ENCODE results near the gene TCFL5. TPM values are rescaled to one million over a fixed set of nuclear protein-coding genes. Genes with fewer than 3 reads are reported as not detected.

Gene TCFL5
- total and polyA plus RNA-seq, 4 donors: 4.5 to 10.7 (median 4.7) TPM

GRCh38 chr20:62837790-62838127, 23.9 kb downstream of the TCFL5 start:
- Histone ChIP-seq H3K27me3 (ENCODE audit: control insufficient read depth in 1 of 2, insufficient read depth in 2 of 2, low read length in 1 of 2) (no peaks in the 10 kb centered on the region), H3K4me1 (ENCODE audit: control insufficient read depth in 1 of 2, insufficient read depth in 2 of 2, low read length in 2 of 2) (no peaks in the 10 kb centered on the region), H3K9me3 (ENCODE audit: control insufficient read depth, low read length) (no peaks in the 10 kb centered on the region), H3K4me3 (ENCODE audit: low read length in 2 of 2) (no peak overlapping the region), H3K36me3 (ENCODE audit: control insufficient read depth in 1 of 2, insufficient read depth in 2 of 2, low read length in 1 of 2) (no peaks in the 10 kb centered on the region), H3K27ac (ENCODE audit: low read depth in 1 of 2, low read length in 2 of 2) (no peak overlapping the region)
- intact Hi-C loops (cut with DNase I): no loop called here
- DNase-seq (no peak), ATAC-seq (ENCODE audit: low FRiP score) (no peak)
- WGBS, 2 donors: 90% methylated on average over 8 of the region's 8 CpGs

GRCh38 chr20:62836967-62837490, 24.6 kb downstream of the TCFL5 start:
- no peaks in the 10 kb centered on the region for H3K4me1 ChIP-seq (ENCODE audit: control insufficient read depth in 1 of 2, insufficient read depth in 2 of 2, low read length in 2 of 2)
- ATAC-seq (ENCODE audit: low FRiP score) (no peak), DNase-seq (peak in 1 of 2 donors; percentile 35)
- H3K4me3 ChIP-seq (ENCODE audit: low read length in 2 of 2): no peak overlapping the region
- H3K27ac ChIP-seq (ENCODE audit: low read depth in 1 of 2, low read length in 2 of 2): no peak overlapping the region
- H3K9me3 ChIP-seq (ENCODE audit: control insufficient read depth, low read length): no peaks in the 10 kb centered on the region
- intact Hi-C loops (cut with DNase I): no loop called here
- H3K27me3 ChIP-seq (ENCODE audit: control insufficient read depth in 1 of 2, insufficient read depth in 2 of 2, low read length in 1 of 2): no peaks in the 10 kb centered on the region
- H3K36me3 ChIP-seq (ENCODE audit: control insufficient read depth in 1 of 2, insufficient read depth in 2 of 2, low read length in 1 of 2): no peaks in the 10 kb centered on the region
- 87 to 89% methylated on average over 19 of the region's 19 CpGs for WGBS, 2 donors

DNA sequence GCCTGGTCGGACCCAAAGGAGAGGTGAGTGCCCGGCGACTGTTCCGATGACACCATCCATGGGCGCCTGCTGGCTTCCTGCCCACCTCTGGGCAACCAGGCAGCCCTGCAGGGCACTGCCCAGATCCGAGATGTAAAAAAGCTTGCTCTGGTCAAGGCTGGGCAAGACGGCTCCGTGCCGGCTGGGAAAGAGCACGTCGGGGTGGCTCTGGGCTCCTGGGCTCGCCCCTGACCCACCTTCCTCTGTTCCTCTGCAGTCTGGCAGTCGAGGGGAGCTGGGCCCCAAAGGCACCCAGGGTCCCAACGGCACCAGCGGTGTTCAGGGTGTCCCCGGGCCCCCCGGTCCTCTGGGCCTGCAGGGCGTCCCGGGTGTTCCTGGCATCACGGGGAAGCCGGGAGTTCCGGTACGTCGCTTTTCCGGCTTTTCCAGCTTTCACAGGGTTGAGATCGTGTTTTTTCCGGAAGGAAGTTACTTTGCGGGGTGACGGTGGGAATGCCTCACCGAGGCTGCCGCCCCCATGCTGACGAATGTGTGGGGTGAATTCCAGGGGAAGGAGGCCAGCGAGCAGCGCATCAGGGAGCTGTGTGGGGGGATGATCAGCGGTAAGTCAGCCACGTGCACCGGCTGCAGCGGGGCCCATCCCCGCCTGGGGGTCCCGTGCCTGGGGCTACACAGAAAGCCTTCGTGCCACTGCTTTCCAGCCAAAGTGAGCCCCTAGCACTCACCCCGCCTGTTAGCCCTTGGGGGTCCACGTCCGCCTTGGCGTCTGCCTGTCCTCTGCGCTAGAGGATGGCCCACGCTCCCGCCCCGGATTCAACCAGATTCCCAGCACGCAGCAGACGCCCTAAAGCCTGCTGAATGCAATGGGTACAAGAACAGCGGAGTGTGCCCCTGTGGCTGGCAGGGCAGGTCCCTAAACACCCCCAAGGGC, 25.4 kb downstream of the TCFL5 start:
- DNase-seq (peak in 1 of 2 donors; percentile 65), ATAC-seq (ENCODE audit: low FRiP score) (peak; percentile 5)
- intact Hi-C loops (cut with DNase I): no loop called here
- Histone ChIP-seq H3K4me1 (ENCODE audit: control insufficient read depth in 1 of 2, insufficient read depth in 2 of 2, low read length in 2 of 2) (no peaks in the 10 kb centered on the region), H3K36me3 (ENCODE audit: control insufficient read depth in 1 of 2, insufficient read depth in 2 of 2, low read length in 1 of 2) (no peaks in the 10 kb centered on the region), H3K27ac (ENCODE audit: low read depth in 1 of 2, low read length in 2 of 2) (no peak overlapping the region), H3K9me3 (ENCODE audit: control insufficient read depth, low read length) (no peaks in the 10 kb centered on the region), H3K4me3 (ENCODE audit: low read length in 2 of 2) (no peak overlapping the region), H3K27me3 (ENCODE audit: control insufficient read depth in 1 of 2, insufficient read depth in 2 of 2, low read length in 1 of 2) (no peaks in the 10 kb centered on the region)
- WGBS, 2 donors: 75 to 76% methylated on average over 51 to 52 of the region's 52 CpGs

- H3K27ac ChIP-seq (ENCODE audit: low read depth in 1 of 2, low read length in 2 of 2): no peak overlapping the region
- 81 to 86% methylated on average over 24 of the region's 24 CpGs for WGBS, 2 donors
- intact Hi-C loops (cut with DNase I): no loop called here
These were observed 26.5 kb downstream of the TCFL5 start for GRCh38 chr20:62834967-62835730.

GRCh38 chr20:62832951-62833391, 28.7 kb downstream of the TCFL5 start:
- H3K9me3 ChIP-seq (ENCODE audit: control insufficient read depth, low read length): no peaks in the 10 kb centered on the region
- no peak overlapping the region for H3K4me3 ChIP-seq (ENCODE audit: low read length in 2 of 2)
- no peak overlapping the region for H3K27ac ChIP-seq (ENCODE audit: low read depth in 1 of 2, low read length in 2 of 2)
- DNase-seq: peak in 1 of 2 donors; percentile 50
- H3K27me3 ChIP-seq (ENCODE audit: control insufficient read depth in 1 of 2, insufficient read depth in 2 of 2, low read length in 1 of 2): no peaks in the 10 kb centered on the region
- no peaks in the 10 kb centered on the region for H3K36me3 ChIP-seq (ENCODE audit: control insufficient read depth in 1 of 2, insufficient read depth in 2 of 2, low read length in 1 of 2)
- H3K4me1 ChIP-seq (ENCODE audit: control insufficient read depth in 1 of 2, insufficient read depth in 2 of 2, low read length in 2 of 2): no peaks in the 10 kb centered on the region
- no peak for ATAC-seq (ENCODE audit: low FRiP score)
- 65 to 74% methylated on average over 14 of the region's 14 CpGs for WGBS, 2 donors
- intact Hi-C loops (cut with DNase I): no loop called here

More at GRCh38 chr20:62834967-62835730, 26.5 kb downstream of the TCFL5 start:
- Histone ChIP-seq H3K9me3 (ENCODE audit: control insufficient read depth, low read length) (no peaks in the 10 kb centered on the region), H3K4me1 (ENCODE audit: control insufficient read depth in 1 of 2, insufficient read depth in 2 of 2, low read length in 2 of 2) (no peaks in the 10 kb centered on the region), H3K27me3 (ENCODE audit: control insufficient read depth in 1 of 2, insufficient read depth in 2 of 2, low read length in 1 of 2) (no peaks in the 10 kb centered on the region), H3K4me3 (ENCODE audit: low read length in 2 of 2) (no peak overlapping the region), H3K36me3 (ENCODE audit: control insufficient read depth in 1 of 2, insufficient read depth in 2 of 2, low read length in 1 of 2) (no peaks in the 10 kb centered on the region)
- ATAC-seq (ENCODE audit: low FRiP score): no peak
- peak in 1 of 2 donors; percentile 62 for DNase-seq

- Histone ChIP-seq H3K27ac (ENCODE audit: low read depth in 1 of 2, low read length in 2 of 2) (no peak overlapping the region), H3K9me3 (ENCODE audit: control insufficient read depth, low read length) (no peaks in the 10 kb centered on the region), H3K4me3 (ENCODE audit: low read length in 2 of 2) (no peak overlapping the region), H3K4me1 (ENCODE audit: control insufficient read depth in 1 of 2, insufficient read depth in 2 of 2, low read length in 2 of 2) (no peaks in the 10 kb centered on the region), H3K27me3 (ENCODE audit: control insufficient read depth in 1 of 2, insufficient read depth in 2 of 2, low read length in 1 of 2) (no peaks in the 10 kb centered on the region), H3K36me3 (ENCODE audit: control insufficient read depth in 1 of 2, insufficient read depth in 2 of 2, low read length in 1 of 2) (no peaks in the 10 kb centered on the region)
- 67 to 68% methylated on average over 22 of the region's 22 CpGs for WGBS, 2 donors
- ATAC-seq (ENCODE audit: low FRiP score) (no peak), DNase-seq (peak; percentile 69 to 74)
- intact Hi-C loops (cut with DNase I): no loop called here
These were observed 29.3 kb downstream of the TCFL5 start for GRCh38 chr20:62832212-62832922.

GRCh38 chr20:62831854-62832211, 29.8 kb downstream of the TCFL5 start:
- H3K4me1 ChIP-seq (ENCODE audit: control insufficient read depth in 1 of 2, insufficient read depth in 2 of 2, low read length in 2 of 2): no peaks in the 10 kb centered on the region
- ATAC-seq (ENCODE audit: low FRiP score) (no peak), DNase-seq (peak in 1 of 2 donors; percentile 55)
- 89 to 95% methylated on average over 10 of the region's 10 CpGs for WGBS, 2 donors
- H3K27ac ChIP-seq (ENCODE audit: low read depth in 1 of 2, low read length in 2 of 2): no peak overlapping the region
- H3K36me3 ChIP-seq (ENCODE audit: control insufficient read depth in 1 of 2, insufficient read depth in 2 of 2, low read length in 1 of 2): no peaks in the 10 kb centered on the region
- intact Hi-C loops (cut with DNase I): no loop called here
- H3K4me3 ChIP-seq (ENCODE audit: low read length in 2 of 2): no peak overlapping the region
- no peaks in the 10 kb centered on the region for H3K9me3 ChIP-seq (ENCODE audit: control insufficient read depth, low read length)
- no peaks in the 10 kb centered on the region for H3K27me3 ChIP-seq (ENCODE audit: control insufficient read depth in 1 of 2, insufficient read depth in 2 of 2, low read length in 1 of 2)

GRCh38 chr20:62831361-62831788, 30.2 kb downstream of the TCFL5 start:
- H3K27me3 ChIP-seq (ENCODE audit: control insufficient read depth in 1 of 2, insufficient read depth in 2 of 2, low read length in 1 of 2): no peaks in the 10 kb centered on the region
- intact Hi-C loops (cut with DNase I): no loop called here
- ATAC-seq (ENCODE audit: low FRiP score) (no peak), DNase-seq (peak in 1 of 2 donors; percentile 25)
- no peak overlapping the region for H3K27ac ChIP-seq (ENCODE audit: low read depth in 1 of 2, low read length in 2 of 2)
- H3K9me3 ChIP-seq (ENCODE audit: control insufficient read depth, low read length): no peaks in the 10 kb centered on the region
- no peak overlapping the region for H3K4me3 ChIP-seq (ENCODE audit: low read length in 2 of 2)
- H3K4me1 ChIP-seq (ENCODE audit: control insufficient read depth in 1 of 2, insufficient read depth in 2 of 2, low read length in 2 of 2): no peaks in the 10 kb centered on the region
- H3K36me3 ChIP-seq (ENCODE audit: control insufficient read depth in 1 of 2, insufficient read depth in 2 of 2, low read length in 1 of 2): no peaks in the 10 kb centered on the region
- 88 to 90% methylated on average over 10 of the region's 10 CpGs for WGBS, 2 donors

Measured in aorta (tissue), 5 donors.